GM19023 (cell line): ENCODE data around the gene XXYLT1.
"Not testable (repeated sequence)": the region's sequence is repeated elsewhere in the genome, so short reads cannot be mapped to it uniquely, and the experiment has no call there.

Source experiments
- ATAC-seq: cut with Tn5 transposase; IDR thresholded peaks from one replicate; pipeline ENCODE4 v1.9.1; 2021; ENCODE audit warnings: mild to moderate bottlenecking, moderate library complexity; ENCODE audit not compliant: unreplicated experiment

XXYLT1 gene

DNA sequence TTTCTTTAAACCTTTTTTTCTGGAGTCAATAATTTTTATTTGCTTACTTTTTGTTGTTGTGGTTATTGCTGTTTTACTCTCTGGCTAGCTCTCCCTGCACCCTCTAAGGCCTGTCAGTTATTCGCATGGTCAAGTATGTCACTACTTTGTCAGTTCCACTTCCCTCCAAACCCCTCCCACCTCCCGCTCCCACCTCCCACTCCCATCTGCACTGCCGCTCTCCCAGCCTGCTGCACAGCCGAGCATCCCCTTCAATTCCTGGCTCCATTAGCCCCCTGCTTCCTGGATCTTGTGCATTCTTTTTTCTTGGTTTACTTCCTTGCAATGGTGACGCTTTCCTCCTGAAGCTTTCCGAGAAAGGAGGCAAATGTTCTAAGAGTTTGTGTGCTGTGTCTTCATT is 218.0 kb downstream of the XXYLT1 start:
- ATAC-seq: no peak

DNA sequence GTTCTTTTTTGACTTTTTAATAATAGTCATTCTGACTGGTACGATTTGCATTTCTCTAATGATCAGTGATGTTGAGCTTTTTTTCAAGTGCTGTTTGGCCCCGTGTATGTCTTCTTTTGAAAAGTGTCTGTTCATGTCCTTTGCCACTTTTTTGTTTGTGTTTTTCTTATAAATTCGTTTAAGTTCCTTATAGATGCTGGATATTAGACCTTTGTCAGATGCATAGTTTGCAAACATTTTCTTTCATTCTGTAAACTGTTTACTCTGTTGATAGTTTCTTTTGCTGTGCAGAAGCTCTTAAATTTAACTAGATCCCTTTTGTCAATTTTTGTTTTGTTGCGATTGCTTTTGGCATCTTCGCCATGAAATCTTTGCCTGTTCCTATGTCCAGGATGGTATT is 220.7 kb downstream of the XXYLT1 start:
- ATAC-seq: not testable (repeated sequence)

DNA sequence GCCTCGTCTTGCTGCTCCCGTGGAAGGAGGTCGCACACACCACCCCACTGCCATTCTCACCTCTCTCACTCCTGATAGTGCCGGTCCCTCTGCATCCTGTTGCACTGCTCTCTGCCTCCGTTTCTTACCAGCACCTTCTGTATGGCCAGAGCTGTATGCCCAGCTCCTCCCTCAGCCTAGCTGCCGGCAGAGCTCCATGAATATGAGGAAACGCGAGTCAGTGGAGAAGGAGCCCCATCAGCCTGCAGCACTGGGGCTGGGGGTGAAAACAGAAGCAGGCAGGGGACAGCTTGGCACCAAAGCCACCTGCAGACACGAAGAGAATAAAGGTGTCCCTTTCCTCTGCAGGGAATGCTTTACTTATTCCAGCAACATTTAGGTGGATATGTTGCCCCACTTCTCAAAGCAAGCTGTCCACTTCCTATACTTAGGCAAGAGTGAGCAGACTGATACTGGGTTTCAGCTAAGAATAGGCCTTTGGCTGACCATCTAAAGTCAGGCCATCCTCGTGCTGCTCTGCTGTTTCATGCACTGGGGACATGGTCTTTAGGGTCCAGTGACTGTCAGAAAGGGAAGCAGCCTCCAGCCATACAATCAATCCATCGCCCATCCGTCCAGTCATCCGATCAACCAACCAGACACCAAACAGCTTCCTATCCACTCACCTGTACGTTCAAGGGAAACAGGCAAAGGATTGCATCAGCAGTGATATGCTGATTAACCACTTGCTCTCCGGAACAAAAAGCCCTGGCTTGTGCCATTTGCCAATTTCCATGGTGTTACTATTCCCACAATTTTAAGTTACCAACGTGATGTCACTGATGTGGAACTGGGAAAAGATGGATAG is 222.7 kb downstream of the XXYLT1 start:
- no peak for ATAC-seq

DNA sequence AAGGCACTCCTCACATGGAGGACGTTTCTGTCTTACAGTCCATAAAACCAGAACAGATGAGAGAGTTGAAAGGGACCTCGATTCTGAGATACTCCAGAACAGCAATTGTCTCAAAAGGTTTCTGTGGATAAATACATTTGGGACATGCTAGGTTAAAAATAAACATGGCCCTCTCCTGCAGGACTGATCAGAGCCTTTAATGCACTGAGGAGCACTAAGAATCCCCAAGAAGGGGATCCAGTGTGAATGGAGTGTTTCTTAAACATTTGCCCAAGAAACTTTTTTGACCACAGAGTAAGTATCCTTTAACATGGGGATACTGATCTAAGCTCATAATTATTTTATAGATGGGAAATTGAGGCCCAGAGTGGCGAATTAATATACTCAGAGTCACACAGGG is 223.4 kb downstream of the XXYLT1 start:
- no peak for ATAC-seq

DNA sequence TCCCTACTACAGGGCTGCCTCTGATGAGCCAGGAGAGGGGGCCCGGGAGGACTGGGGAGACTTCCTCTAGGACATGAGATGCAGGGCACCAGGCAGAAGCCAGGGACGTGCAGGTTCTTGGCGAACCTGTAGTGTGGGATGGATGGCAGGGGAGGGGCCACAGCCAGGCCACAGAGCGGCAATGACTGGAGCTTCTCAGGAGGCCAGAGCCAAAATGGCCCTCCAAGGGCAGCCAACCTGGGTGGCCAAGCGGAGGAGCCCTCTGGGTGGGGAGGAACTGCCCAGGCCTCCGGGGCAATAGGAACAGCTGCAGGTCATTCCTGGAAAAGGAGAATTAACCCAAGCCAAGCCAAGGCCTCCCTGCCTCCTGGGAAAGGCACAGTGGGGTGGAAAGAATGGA is 224.5 kb downstream of the XXYLT1 start:
- ATAC-seq: no peak

DNA sequence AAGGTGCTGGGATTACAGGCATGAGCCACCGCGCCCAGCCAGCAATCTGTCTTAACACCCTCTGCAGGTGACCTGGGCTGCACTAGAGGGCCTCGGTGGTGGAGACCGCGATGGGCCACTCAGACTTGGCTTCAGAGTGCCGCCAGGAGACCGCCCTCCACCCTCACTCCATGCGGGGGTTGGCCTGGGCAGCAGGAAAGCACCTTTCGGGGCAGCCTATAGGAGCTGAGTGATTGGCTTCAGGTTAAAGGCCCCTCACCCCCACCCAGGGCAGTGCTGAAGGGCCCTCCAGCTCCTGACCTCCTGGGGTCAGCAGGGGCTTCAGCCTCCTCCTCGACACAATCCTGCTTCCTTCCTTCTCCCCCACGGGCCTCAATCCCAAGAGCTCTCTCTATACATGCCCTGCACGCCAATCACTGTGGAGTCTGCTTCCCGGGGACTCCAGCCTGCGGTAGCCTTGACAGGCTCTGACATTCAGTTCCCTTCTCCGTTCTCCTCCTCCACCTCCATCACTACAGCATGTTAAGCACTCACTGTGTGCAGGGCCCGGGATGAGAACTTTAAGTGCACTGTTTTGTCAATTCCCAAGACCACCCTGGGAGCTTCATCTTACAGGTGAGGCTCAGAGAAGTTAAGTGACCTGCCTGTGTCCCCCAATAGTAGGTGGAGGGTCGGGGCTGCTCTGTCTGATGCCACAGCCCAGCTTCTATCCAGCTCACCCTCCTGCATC is 225.3 kb downstream of the XXYLT1 start:
- ATAC-seq: no peak

DNA sequence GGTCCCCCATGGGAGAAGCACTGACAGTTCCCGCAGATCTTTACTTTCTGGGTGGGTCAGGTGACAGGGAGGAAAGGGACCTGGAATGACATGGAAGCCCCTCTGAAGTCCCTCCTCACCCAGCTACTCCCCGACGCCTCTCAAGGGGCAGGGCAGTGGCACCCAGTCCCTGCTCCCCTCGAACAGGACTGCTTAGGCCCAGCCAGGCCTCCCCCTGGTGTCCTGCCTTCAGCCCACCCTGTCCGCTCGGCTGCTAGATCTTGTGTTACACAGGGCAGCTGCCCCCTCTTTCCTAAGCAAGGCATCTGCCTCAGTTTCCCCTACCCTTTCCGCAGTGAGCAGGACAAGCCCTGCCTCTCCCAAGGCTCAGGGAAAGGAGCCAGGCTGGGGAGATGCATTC is 226.5 kb downstream of the XXYLT1 start:
- ATAC-seq: no peak

DNA sequence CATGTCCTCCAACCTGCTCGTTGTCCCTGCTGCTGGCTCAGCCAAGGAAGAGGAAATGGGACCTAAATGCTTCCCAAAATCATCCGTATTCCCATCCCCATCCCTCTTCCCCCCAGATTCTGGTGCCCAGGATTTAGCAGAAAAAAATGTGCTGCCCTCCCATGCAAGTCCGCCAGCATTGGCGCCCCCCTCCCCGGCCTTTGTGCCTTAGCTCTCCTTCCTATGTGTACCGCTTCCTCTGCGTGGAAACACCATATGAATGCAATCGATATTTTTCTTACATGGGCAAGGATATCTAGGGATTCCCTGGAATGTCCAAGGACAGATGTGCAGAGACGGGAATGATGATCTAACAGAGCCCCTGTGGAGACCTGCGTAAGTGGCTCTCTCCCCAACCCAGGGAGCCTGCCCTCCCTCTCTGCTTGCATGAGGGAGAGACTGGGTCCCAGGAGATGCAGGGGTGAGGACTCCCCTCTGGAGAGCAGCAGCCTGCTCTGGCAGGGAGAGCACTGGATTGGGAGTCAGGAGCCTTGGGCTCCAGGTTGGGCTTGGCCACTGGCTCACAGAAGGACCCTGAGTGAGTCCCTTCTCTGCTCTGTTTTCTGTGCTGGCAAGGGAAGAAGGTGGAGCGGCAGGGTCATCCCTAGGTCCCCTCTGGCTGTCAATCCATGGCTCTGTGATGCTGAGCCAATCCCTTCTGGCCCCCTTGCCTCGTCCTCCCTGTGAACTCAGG is 227.2 kb downstream of the XXYLT1 start:
- no peak for ATAC-seq

DNA sequence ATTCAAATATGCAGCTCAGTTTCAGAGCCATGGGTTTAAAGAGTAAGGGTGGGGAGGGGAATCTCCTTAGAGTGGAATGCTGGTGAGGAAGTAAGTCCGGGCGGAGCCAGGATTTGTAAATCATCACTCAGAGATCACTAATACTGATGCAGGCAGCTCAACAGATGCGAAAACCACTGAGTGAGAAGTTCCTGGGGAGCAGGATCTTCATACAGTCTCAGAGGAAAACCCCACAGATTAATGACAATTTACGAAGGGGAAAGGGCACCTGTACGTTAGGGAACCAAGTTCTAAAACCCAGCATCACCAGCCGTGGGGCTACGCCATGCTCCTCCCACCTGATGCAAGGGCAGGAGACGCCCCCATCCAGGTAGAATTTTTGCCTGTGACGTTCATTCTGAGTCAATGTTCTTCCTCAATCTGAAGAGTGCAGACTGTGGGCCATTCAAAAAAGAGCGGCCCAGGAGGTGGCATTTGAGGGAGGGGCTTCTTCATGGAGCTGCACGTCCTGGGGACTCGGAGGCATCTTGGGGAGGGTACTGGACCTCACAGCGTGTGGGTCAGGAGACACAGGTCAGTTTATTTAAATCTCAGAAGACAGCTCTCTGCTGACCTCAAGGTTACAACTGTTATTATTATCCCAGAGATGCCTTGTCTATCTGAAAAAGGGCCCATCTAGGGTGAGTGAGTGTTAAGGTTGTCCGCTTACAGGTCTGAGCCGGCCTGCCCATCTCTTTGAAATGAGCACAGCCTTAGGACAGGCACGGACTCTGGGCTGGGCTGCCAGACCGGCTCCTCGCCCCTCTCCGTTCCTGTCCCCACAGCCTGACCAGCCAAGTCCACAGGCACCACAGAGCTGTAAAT is 228.0 kb downstream of the XXYLT1 start:
- no peak for ATAC-seq

DNA sequence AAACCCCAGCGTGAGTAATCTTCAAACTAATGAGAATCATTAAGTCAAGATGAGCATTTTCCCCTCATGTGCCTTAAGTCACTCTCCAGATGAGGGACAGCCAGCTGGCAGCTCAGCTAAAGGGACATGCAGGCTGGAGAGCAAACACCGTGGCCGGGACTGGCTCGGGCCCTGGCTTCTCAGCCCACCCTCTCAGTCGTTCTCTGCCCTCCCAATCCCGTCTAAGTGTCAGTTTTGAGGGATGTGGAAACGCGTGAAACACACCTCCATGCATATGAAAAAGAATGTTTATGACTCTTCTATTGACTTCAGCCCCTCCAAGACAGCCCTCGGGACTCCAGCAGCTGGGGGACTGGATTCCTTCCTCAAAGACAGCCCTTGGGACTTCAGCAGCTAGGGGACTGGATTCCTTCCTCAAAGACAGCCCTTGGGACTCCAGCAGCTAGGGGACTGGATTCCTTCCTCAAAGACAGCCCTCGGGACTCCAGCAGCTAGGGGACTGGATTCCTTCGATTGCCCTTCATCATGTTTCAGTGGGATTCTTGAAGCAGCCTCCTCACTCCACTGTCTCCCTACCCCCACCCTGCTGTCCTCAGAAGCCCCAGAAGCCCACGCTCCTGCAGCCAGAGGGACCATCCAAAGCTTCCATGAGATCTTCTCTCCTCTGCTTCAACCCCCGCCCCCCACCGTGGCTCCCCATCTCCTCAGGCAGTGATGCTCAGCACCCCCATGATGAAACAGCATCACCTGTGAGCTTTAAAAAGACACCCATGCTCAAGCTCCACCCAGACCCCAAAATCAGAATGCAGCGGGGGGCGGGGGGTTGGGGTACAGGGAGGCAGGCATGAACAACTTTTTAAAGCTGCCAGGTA is 228.9 kb downstream of the XXYLT1 start:
- ATAC-seq: no peak

DNA sequence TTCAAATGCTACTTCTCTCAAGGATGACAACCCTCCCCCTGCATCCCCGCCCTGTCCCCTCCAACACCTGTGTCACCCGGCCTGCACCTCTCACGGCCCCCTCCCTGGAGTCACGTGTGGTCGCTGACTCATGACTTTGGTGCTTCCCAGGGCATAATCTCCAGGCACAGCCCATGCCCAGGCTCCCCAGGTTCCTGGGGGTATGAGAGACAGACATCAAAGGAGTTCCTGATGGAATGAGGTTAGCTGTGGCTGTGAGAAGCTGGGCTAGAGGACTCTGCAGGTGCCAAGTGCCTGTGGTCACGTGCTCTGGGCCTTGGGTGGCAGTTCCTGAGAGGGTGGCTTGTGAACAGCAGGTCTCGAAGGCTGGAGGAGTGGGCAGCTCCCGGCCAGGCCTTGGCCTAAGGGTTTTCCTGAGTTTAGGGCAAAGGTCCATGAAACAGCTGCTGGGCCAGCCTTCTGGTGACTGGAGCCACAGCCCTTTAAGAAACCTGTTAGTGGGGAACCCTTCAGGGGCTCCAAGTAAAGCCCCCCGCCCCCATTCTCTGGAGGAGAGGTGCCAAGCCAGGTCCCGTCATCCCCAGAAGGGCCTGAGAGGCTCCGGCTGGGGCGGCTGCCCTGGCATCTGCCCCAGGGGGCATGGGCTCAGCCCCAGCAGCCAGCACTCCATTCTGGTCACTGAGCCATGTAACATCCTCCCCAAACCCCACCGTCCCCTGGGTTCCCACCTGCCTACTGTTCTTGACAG is 230.0 kb downstream of the XXYLT1 start:
- ATAC-seq: no peak

DNA sequence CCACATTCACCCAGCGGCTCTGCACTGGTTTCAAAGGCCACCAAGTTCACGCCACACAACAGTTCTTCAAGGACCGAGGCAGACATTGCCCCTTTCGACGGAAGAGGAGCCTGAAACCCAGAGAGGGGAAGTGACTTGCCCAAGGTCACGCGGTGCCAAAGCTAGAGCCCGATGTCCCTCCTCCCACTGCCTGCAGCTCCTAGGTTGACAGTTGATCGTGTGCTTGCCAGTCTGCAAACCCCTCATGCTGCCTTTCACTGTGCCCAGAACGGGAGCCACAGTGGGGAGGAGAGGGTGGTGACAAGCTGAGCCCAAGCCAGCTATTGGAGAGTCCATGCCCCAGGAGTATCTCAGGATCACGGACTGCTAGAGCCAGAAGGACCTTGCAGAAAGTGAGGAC is 230.9 kb downstream of the XXYLT1 start:
- ATAC-seq: no peak

DNA sequence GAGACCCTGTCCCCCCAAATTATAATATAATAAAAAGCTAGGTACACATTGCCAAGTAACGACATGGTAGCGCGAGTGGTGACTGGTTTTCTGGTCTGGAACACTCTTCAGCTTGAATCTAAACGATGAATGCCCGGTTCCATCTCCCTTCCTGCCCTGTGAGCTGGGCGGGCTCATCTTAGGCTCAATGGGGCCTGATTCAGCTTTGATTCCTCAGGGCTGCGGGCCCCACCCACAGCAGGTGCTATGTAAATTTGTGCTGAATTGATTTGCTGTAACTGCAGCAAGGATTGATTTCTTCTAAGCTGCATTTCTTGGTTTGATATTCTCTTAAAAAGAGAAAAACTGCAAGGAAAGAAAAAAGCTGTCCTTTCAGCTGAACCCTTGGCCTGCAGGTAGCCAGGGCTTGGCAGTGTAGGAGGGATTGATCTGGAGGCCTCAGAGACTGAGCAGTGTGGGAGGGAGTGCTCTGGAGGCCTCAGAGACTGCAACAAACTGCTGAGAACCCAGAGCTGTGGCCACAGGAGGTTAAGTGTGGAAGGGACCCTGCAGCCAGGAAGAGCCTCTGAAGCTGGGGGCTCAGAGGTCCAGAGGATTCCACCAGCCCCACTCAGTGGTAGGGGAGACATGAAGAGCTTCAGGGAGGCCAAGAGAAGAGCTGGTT is 231.6 kb downstream of the XXYLT1 start:
- ATAC-seq: no peak

DNA sequence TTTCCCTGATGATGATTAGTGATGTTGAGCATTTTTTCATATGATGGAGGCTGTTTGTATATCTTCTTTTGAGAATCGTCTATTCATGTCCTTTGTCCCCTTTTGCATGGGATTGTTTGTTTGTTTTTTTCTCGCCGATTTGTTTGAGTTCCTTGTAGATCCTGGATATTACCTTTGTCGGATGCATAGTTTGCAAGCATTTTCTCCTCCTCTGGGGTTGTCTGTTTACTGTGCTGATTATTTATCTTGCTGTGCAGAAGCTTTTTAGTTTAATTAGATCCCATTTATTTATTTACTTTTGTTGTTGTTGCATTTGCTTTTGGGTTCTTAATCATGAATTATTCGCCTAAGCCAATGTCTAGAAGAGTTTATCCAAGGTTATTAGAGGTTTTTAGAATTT is 232.8 kb downstream of the XXYLT1 start:
- ATAC-seq: no peak

DNA sequence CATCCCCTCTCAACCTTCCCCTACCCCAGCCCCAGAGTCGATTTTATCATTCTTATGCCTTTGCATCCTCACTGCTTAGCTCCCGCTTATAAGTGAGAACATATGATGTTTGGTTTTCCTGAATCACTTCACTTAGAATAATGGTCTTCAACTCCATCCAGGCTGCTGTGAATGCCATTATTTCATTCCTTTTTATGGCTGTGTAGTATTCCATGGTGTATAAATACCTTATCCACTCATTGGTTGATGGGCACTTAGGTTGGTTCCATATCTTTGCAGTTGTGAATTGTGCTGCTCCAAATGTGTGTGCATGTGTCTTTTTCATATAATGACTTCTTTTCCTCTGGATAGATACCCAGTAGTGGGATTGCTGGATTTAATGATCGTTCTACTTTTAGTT is 233.4 kb downstream of the XXYLT1 start:
- not testable (repeated sequence) for ATAC-seq

DNA sequence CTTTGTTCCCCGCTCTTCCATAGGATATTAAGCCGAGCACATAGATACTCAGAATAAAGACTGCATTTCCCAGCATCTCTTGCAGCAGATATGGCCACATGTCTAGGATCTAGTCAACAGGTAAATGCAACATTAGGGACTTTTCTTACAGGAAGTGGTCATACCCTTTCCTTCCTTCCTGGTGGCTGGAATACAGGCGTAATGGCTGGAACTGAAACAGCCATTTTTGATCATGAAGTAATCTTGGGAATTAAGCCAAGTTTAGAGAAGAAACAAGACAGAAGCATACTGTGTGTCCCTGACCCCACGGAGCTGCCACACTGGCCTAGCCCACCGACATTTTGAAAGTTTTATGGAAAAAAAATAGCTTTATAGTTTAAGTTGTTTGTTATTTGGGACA is 234.0 kb downstream of the XXYLT1 start:
- ATAC-seq: no peak

DNA sequence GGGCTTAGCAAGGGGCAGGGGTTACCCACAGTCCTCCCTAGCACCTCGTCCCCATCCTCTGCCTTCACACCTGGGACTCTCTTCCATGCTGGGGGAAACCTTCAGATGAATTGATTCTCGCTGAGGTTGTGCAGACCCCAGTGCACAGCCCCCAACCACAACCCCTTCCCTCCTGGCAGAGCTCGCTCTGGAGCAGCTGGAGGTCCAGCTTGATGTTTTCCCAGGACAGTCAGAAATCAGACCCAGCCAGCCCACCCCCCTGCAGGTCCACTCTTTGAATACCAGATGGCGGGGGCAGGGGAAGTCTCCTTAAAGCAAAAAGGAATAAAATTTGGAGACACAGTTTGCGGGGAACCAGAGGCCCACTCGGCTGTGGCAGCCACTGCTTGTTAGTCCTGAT is 234.4 kb downstream of the XXYLT1 start:
- ATAC-seq: no peak

DNA sequence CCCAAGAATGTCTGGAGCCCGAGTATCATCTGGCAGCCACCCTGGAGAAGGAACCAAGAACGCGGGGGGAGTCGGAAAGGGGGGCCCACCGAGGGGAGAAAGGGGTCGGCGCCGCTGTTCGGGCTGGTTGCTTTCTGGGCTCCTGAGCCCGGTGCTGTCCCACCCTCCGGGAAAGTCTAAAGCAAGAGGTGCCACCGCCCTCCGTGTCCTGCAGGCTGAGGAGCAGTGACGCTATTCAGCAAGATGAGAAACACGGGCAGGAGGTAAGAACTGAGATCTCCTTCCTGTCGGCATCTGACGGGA is 234.8 kb downstream of the XXYLT1 start:
- ATAC-seq: no peak
